ENCODE data around the gene CES4A. TPM values are rescaled to one million over a fixed set of nuclear protein-coding genes. Genes with fewer than 3 reads are reported as not detected.
"Not testable (repeated sequence)": the region's sequence is repeated elsewhere in the genome, so short reads cannot be mapped to it uniquely, and the experiment has no call there.

Gene CES4A
- total RNA-seq (2014; rRNA removed; shearing (Covaris generic)), result not detected in 2 replicates
- 0.07 TPM in 1 of 2 replicates, not detected in the other for polyA plus RNA-seq (2015; cell fraction: cytosol; rRNA removed)
- 0.83 and 0.85 TPM in 2 replicates for polyA plus RNA-seq (2015; cell fraction: nucleus; rRNA removed)

GRCh38 chr16:66988197-66988788, at the start of gene CES4A:
Gene CES4A, plus strand, starts transcription at chr16:66988589. Its CDS starts 184 bp downstream, at chr16:66988773.
- no peak for DNase-seq (ENCODE audit: low read depth)

DNA sequence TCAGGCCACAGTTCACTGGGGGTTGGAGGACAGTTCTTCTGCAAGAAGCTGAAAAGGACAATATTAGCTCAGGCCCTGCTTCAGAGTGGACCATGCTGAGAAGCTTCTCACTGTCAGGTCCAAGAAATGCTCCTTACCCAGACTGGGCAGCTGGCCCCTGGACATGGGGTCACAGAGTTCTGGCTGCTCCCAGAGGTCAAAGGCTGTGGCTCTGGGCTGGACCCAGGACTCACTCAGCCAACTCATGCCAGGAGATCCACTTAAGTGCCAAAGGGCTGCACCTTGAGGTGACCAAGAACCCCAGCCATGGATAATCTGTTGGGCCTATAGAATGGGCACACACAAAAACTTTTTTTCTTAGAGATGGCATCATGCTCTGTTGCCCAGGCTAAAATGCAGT, 49.0 kb upstream of the CES4A start:
- no peak for DNase-seq (ENCODE audit: low read depth)

DNA sequence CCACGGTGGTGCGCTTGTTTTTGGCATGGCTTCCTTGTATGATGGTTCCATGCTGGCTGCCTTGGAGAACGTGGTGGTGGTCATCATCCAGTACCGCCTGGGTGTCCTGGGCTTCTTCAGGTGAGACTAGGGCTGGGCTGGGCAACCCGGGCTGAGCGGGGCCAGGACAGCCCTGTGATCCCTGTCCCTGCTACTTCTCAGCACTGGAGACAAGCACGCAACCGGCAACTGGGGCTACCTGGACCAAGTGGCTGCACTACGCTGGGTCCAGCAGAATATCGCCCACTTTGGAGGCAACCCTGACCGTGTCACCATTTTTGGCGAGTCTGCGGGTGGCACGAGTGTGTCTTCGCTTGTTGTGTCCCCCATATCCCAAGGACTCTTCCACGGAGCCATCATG, 48.2 kb upstream of the CES4A start:
- no peak for DNase-seq (ENCODE audit: low read depth)

DNA sequence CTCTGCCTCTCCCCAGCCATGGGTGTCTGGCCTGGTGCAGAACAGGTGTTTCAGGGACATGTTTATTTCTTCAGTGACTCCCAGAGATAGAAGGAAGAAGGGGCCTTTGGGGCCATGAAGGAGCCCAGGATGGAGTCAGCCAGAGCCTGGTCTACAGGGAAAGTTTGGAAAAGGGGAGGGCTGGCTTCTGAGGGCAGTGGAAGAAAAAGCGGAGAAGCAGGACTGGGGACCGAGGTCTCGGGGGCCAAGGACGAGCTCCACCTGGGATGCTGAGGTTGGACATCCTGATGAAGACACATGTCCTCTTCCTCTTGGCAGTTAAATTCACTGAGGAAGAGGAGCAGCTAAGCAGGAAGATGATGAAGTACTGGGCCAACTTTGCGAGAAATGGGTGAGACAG, 45.4 kb upstream of the CES4A start:
- no peak for DNase-seq (ENCODE audit: low read depth)

- no peak for DNase-seq (ENCODE audit: low read depth)
Measured at GRCh38 chr16:66943426-66944053, 44.8 kb upstream of the CES4A start.

DNA sequence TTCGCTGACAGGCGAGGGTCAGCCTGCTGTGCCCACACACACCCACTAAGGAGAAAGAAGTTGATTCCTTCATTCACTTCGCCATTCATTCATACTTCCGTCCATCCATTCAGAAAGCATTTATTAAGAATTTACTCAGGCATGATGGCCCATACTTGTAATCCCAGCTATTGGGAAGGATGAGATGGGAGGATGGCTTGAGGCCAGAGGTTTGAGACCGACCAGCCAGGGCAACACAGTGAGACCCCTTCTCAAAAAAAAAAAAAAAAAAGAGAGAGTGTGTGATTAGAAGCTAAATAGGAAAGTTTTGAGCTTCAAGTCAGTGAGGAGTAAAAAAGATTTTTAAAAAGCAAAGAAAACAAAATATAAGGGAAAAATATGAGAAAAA, 44.3 kb upstream of the CES4A start:
- no peak for DNase-seq (ENCODE audit: low read depth)

- DNase-seq (ENCODE audit: low read depth), result not testable (repeated sequence)
Measured at GRCh38 chr16:66944971-66945370, 43.4 kb upstream of the CES4A start.

GRCh38 chr16:66945939-66946338, 42.5 kb upstream of the CES4A start:
- no peak for DNase-seq (ENCODE audit: low read depth)

GRCh38 chr16:66946541-66946940, 41.8 kb upstream of the CES4A start:
- no peak for DNase-seq (ENCODE audit: low read depth)

- DNase-seq (ENCODE audit: low read depth), result no peak
Measured at GRCh38 chr16:66946974-66947301, 41.5 kb upstream of the CES4A start.

DNA sequence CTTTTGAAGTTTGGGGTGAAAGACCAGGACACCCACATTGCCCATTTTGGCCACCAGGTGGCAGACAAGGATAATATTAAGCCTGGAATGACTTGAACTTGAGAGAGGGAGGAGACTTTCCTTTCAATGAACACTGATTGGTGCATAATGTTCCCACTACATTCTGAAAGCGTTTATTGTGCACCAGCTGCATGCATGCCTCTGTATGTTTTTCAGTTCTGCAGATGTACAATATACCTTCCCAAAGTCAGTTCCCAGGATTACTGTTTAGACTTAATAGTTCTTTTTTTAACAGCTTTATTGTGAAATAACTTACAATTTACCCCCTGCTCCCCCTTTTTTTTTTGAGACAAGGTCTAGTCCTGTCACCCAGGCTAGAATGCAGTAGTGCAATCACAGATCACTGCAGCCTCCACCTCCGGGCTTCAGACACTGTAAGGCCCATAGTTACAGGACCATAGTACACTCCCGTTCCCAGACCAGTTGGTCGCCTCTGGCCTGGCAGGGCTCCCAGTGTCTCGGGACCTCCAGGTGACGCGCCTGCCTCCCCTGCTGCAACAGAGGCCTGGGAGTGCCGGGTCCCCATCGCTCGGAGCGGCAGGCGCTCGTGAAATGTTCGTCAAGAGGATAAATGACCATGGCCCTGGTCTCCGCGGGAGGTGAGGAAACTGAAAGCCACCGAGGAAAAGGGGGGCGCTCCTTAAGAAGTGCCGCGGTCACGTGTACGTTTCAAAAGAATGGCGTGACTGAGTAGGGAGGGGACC, 40.9 kb upstream of the CES4A start:
- DNase-seq (ENCODE audit: low read depth), result peak; percentile 77

- no peak for DNase-seq (ENCODE audit: low read depth)
Measured at GRCh38 chr16:66948134-66948836, 40.1 kb upstream of the CES4A start.

- DNase-seq (ENCODE audit: low read depth), result no peak
Measured at GRCh38 chr16:66948837-66949225, 39.6 kb upstream of the CES4A start.

DNA sequence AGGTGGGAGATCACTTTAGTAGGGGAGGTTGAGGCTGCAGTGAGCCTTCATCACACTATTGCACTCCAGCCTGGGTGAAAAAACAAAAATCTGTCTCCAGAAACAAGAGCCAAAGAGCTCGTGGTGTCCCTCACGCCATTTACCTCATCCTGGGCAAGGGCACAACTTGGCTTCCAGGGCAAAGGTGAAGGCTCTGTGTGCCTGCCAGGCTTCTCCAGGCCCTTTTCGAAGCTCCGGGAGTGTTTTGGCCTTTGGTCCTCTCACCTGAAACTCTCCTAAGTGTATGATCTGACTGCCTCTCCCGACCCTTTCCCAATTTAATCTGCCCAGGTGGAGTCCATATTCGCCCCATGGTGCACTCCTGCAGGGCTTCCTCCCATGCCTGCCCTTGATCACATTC, 38.9 kb upstream of the CES4A start:
- DNase-seq (ENCODE audit: low read depth), result no peak

GRCh38 chr16:66950437-66950836, 38.0 kb upstream of the CES4A start:
- DNase-seq (ENCODE audit: low read depth), result no peak

DNA sequence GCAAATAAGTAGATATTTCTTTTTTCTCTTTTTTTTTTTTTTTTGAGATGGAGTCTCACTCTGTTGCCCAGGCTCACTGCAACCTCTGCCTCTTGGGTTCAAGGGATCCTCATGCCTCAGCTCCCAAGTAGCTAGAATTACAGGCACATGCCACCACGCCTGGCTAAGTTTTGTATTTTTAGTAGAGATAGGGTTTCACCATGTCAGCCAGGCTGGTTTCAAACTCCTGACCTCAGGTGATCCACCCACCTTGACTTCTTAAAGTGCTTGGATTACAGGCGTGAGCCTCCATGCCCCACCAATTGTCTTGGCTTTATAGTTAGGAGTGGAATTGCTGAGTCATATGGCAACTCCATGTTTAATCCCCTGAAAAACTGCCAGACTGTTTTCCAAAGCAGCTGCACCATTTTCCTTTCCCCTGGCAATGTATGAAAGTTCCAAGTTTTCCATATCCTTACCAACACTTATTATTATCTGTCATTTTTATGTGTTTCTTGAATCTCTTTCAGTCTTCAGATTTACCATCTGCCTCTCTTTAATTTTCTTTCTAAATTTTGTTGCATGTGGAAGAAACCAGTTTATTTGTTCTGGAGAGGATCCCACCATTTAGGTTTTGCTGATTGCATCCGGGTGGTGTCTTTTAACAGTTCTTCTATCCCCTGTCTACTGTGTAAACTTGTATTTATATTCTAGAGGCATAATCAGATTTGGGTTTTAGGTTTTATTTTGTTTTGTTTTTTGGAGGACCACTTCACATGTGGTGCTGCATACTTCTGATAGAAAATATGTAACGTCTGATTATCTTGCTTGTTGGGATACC, 37.2 kb upstream of the CES4A start:
- no peak for DNase-seq (ENCODE audit: low read depth)

DNA sequence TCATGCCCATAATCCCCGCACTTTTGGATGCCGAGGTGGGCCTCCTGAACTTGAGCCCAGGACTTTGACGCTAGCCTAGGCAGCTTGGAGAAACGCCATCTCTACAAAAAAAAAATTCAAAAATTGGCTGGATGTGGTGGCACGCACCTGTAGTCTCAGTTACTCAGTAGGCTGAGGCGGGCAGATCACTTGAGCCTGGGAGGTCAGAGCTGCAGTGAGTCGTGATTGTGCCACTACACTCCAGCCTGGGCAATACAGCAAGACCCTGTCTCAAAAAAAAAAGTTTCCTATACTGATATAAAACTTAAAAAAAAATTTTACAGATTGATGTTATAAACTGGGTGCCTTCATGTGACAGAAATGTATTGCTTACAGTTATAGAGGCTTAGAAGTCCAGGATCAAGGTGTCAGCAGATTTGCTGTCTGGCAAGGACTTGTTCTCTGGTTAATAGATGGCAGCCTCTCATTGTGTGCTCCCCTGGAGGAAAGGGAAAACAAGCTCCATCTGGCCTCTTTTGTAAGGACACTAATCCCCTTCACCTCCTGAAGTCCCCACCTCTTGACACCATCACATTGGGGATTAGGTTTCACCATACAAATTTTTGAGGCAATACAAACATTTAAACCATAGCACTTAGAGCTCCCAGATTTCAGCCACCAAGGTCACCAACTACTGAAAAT, 35.8 kb upstream of the CES4A start:
- DNase-seq (ENCODE audit: low read depth), result no peak

GRCh38 chr16:66953462-66954096, 34.8 kb upstream of the CES4A start:
- no peak for DNase-seq (ENCODE audit: low read depth)

DNA sequence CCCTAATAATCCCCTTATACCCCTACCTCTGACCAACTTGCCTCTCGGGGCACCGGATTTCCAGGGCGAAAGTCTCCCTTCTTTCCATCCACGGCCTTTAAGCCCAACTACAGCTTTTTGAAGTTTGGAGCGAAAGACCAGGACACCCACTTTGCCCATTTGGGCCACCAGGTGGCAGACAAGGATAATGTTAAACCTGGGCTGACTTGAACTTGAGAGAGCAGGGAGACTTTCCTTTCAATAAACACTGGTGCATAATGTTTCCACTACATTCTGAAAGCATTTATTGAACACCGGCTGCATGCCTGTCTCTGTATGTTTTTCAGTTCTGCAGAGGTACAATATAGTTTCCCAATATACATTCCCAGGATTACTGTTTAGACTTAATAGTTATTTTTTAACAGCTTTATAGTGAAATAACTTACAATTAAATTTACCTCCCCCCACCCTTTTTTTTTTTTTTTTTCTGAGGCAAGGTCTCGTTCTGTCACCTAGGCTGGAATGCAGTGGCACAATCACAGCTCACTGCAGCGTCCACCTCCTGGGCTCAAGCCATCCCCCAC, 34.2 kb upstream of the CES4A start:
- DNase-seq (ENCODE audit: low read depth), result peak; percentile 74
